ENCODE data around the gene RAPSN. TPM values are rescaled to one million over a fixed set of nuclear protein-coding genes. Genes with fewer than 3 reads are reported as not detected.
A peak's percentile ranks its signal among the peaks of the same experiment; 100 is the strongest.

RAPSN gene
- total and polyA plus RNA-seq, 5 donors from 2014 or later = 1.7 TPM; not detected in 4

DNA sequence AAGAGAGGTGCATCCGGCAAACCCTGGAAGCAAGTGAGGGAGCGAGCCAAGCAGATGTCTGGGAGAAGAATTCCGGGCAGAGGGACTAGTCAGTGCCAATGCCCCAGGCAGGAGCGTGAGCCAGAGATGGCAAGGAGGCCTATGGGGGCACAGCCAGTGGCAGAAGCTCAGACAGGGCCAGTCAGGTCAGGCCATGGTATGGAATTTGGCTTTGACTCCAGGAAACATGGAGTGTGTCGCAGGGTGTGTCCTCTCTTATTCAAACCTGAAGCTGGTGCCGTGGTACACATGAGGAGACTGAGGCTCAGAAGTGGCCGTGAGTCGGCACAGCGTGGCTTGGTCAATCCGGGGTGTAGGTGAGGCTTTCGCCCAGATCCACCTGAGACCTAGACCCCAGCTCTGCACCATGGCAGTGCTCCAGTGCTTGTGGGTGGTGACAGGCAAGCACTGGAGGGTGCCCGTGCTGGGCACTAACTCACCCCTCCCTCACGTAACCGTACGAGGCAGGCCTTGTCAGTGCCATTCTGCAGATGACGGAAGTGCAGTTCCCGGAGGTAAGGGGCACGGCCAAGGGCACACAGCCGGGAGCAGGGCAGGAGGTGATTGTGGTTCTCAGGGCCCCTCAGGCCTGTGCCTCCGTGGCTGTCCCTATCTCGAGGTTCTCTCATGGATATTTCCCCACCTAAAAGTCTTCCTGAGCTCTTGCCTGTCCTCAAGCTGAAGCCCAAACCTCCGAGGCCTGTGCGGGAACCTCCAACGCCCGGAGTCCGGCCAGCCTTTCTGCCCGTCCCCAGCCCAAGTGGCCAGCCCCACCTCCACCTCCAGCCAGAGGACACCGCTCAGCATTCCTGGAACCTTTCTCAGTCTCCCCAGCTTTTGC is 60.0 kb downstream of the RAPSN start:
- Histone ChIP-seq H3K27me3 (ENCODE audit: control insufficient read depth, insufficient read depth, low read length) (no peaks in the 10 kb centered on the region), H3K4me1 (ENCODE audit: control insufficient read depth, insufficient read depth, low read length, poor library complexity, severe bottlenecking) (peaks cover 20% of the 10 kb centered on the region), H3K27ac (ENCODE audit: insufficient read depth, low read length, poor library complexity, severe bottlenecking) (no peak overlapping the region), H3K9me3 (ENCODE audit: control insufficient read depth in 2 of 2, low read length in 2 of 2) (no peaks in the 10 kb centered on the region), H3K36me3 (ENCODE audit: control insufficient read depth, insufficient read depth, low read length) (no peaks in the 10 kb centered on the region), H3K4me3 (ENCODE audit: low read depth, low read length) (no peak overlapping the region)
- no peaks in the 10 kb centered on the region for H3K27me3 Mint-ChIP-seq
- H3K27ac Mint-ChIP-seq = peak overlapping the region in 1 of 3 donors; percentile 75
- H3K4me3 Mint-ChIP-seq = no peak overlapping the region
- H3K4me1 Mint-ChIP-seq = peaks cover 0 to 49% (median 6%) of the 10 kb centered on the region in 4 donors
- ATAC-seq (ENCODE audit: low read depth in 2 of 2) (no peak), DNase-seq (no peak)
- no peaks in the 10 kb centered on the region for H3K36me3 Mint-ChIP-seq
- no peaks in the 10 kb centered on the region for H3K9me3 Mint-ChIP-seq

DNA sequence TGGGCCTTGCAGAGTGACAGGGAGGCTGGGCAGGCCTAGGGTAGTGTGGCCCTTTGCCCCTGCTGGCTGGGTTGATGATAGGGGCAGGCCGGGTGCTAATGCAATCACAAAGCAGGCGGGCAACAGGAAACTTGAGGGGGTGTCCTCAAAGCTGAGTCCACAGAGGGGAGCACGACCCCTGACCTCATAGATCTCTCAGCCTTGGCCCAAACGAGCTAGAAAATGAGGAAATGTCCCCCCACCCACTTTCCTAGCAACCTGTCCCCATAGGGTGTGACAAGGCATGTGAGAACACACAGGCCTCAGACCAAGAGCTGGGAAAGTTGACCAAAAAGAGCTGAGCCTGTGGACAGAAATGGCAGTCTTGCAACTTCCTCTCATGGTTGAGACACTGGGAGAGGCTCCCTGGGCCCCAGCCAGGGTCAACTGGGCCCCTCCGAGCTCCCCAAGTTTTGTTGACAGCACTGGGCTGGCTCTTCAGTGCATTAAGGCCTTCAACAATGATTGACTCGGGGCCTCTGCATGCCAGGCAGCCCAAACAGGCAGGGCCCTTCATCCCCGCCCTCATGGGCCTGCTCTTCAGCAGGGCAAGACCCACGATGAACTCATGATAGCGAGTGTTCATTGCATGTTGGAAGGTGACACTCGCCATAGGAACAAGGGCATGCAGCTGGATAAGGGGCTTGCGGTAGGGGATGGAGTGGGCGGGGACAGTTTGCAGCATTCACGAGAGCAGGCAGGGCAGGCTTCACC is 60.8 kb downstream of the RAPSN start:
- Histone ChIP-seq H3K27ac (ENCODE audit: insufficient read depth, low read length, poor library complexity, severe bottlenecking) (no peak overlapping the region), H3K4me1 (ENCODE audit: control insufficient read depth, insufficient read depth, low read length, poor library complexity, severe bottlenecking) (peaks cover 12% of the 10 kb centered on the region), H3K9me3 (ENCODE audit: control insufficient read depth in 2 of 2, low read length in 2 of 2) (no peaks in the 10 kb centered on the region), H3K36me3 (ENCODE audit: control insufficient read depth, insufficient read depth, low read length) (no peaks in the 10 kb centered on the region), H3K4me3 (ENCODE audit: low read depth, low read length) (no peak overlapping the region), H3K27me3 (ENCODE audit: control insufficient read depth, insufficient read depth, low read length) (no peaks in the 10 kb centered on the region)
- H3K27me3 Mint-ChIP-seq = no peaks in the 10 kb centered on the region
- no peak overlapping the region for H3K27ac Mint-ChIP-seq
- no peaks in the 10 kb centered on the region for H3K36me3 Mint-ChIP-seq
- H3K4me1 Mint-ChIP-seq = peaks cover 0 to 43% (median 6%) of the 10 kb centered on the region in 4 donors
- ATAC-seq (ENCODE audit: low read depth in 2 of 2) (no peak), DNase-seq (no peak)
- H3K9me3 Mint-ChIP-seq = no peaks in the 10 kb centered on the region
- no peak overlapping the region for H3K4me3 Mint-ChIP-seq

Other genes with a start within 250 kb of the RAPSN start
- 81.7 TPM for gene DDB2, start 234.2 kb downstream of the RAPSN start, total RNA-seq
- 10 to 100 TPM; 55.3 to 93.9 (median 60.0) TPM for gene DDB2, start 234.2 kb downstream of the RAPSN start, polyA plus RNA-seq
- 19.0 TPM for gene ACP2, start 200.3 kb downstream of the RAPSN start, total RNA-seq
- gene ACP2, start 200.3 kb downstream of the RAPSN start, polyA plus RNA-seq = 10 to 100 TPM; 16.3 to 27.7 (median 17.2) TPM
- 5.7 TPM for gene NR1H3, start 191.1 kb downstream of the RAPSN start, total RNA-seq
- gene NR1H3, start 191.1 kb downstream of the RAPSN start, polyA plus RNA-seq = 10 to 100 TPM in 1 of 4 donors, 1 to 10 TPM in 3; 6.1 to 13.0 (median 9.3) TPM
- 179 TPM for gene MADD, start 179.0 kb downstream of the RAPSN start, total RNA-seq
- 10 to 100 TPM; 17.8 to 29.2 (median 23.1) TPM for gene MADD, start 179.0 kb downstream of the RAPSN start, polyA plus RNA-seq
- gene MYBPC3, start 96.4 kb downstream of the RAPSN start, total RNA-seq = not detected
- gene MYBPC3, start 96.4 kb downstream of the RAPSN start, polyA plus RNA-seq = not detected
- gene SPI1, start 70.6 kb downstream of the RAPSN start, total RNA-seq = 0.57 TPM
- gene SPI1, start 70.6 kb downstream of the RAPSN start, polyA plus RNA-seq = under 1 TPM in 2 of 4 donors, not detected in 2; 0.13 to 0.41 TPM
- gene SLC39A13, start 40.5 kb downstream of the RAPSN start, total RNA-seq = 30.4 TPM
- 10 to 100 TPM; 21.9 to 32.8 (median 23.3) TPM for gene SLC39A13, start 40.5 kb downstream of the RAPSN start, polyA plus RNA-seq
- 58.9 TPM for gene PSMC3, start 22.7 kb downstream of the RAPSN start, total RNA-seq
- gene PSMC3, start 22.7 kb downstream of the RAPSN start, polyA plus RNA-seq = 100 to 1,000 TPM; 102 to 153 (median 120) TPM
- gene CELF1, start 104.0 kb upstream of the RAPSN start, total RNA-seq = 124 TPM
- 10 to 100 TPM; 30.8 to 61.2 (median 47.9) TPM for gene CELF1, start 104.0 kb upstream of the RAPSN start, polyA plus RNA-seq
- 19.5 TPM for gene PTPMT1, start 116.5 kb upstream of the RAPSN start, total RNA-seq
- gene PTPMT1, start 116.5 kb upstream of the RAPSN start, polyA plus RNA-seq = 10 to 100 TPM; 50.7 to 86.1 (median 76.1) TPM
- gene KBTBD4, start 129.8 kb upstream of the RAPSN start, total RNA-seq = 23.7 TPM
- 10 to 100 TPM; 48.7 to 54.4 (median 50.9) TPM for gene KBTBD4, start 129.8 kb upstream of the RAPSN start, polyA plus RNA-seq
- gene NDUFS3, start 129.9 kb upstream of the RAPSN start, total RNA-seq = 70.6 TPM
- gene NDUFS3, start 129.9 kb upstream of the RAPSN start, polyA plus RNA-seq = 100 to 1,000 TPM; 112 to 129 (median 121) TPM
- 0.27 TPM for gene FAM180B, start 137.5 kb upstream of the RAPSN start, total RNA-seq
- not detected for gene FAM180B, start 137.5 kb upstream of the RAPSN start, polyA plus RNA-seq
- 1.3 TPM for gene C1QTNF4, start 145.3 kb upstream of the RAPSN start, total RNA-seq
- under 1 TPM in 1 of 4 donors, not detected in 3; 0.16 TPM for gene C1QTNF4, start 145.3 kb upstream of the RAPSN start, polyA plus RNA-seq
- 21.5 TPM for gene MTCH2, start 193.4 kb upstream of the RAPSN start, total RNA-seq
- gene MTCH2, start 193.4 kb upstream of the RAPSN start, polyA plus RNA-seq = 10 to 100 TPM; 50.2 to 95.9 (median 65.8) TPM